Right lobe of liver (tissue), 6 donors: Measurements from ENCODE around the gene SEMA4G. TPM values are rescaled to one million over a fixed set of nuclear protein-coding genes. Genes with fewer than 3 reads are reported as not detected.

ENCODE experiments used
- ATAC-seq, 4 donors: fragments of 200-7000 bp; cut with Tn5 transposase; one replicate each; pipeline ENCODE4 v1.9.1; 2020; ENCODE audit warnings: mild to moderate bottlenecking in 4 of 4, moderate library complexity in 4 of 4
- DNase-seq, 3 donors: peaks; one replicate each; pipeline ENCODE4 v3.0.0-alpha.2; 2020
- H3K27ac ChIP-seq, 3 donors: fragments of 200-600 bp; one replicate each; pipeline ENCODE4 v1.8.0; 2022
- H3K27me3 ChIP-seq, 2 donors: fragments of 200-600 bp; one replicate each; pipeline ENCODE4 v1.8.0; 2022
- H3K36me3 ChIP-seq, 4 donors: fragments of 200-600 bp; sonication (generic) in 1 of 4; one replicate each; pipeline versions ENCODE4 v1.5.1 to v1.8.0; 2017 to 2022; ENCODE audit warnings: control low read depth in 1 of 4
- H3K4me1 ChIP-seq, 4 donors: fragments of 200-600 bp; sonication (generic) in 1 of 4; one replicate each; pipeline versions ENCODE4 v1.5.1 to v1.8.0; 2017 to 2022; ENCODE audit warnings: control low read depth in 1 of 4
- H3K4me3 ChIP-seq, 3 donors: fragments of 200-600 bp; one replicate each; pipeline ENCODE4 v1.8.0; 2022
- H3K9me3 ChIP-seq, 4 donors: fragments of 200-600 bp; sonication (generic) in 1 of 4; one replicate each; pipeline versions ENCODE4 v1.5.1 to v1.8.0; 2017 to 2022; ENCODE audit warnings: control low read depth in 1 of 4
- POLR2A ChIP-seq: fragments of 450-650 bp; IDR thresholded peaks from one replicate; pipeline ENCODE4 v1.6.1; 2017; ENCODE audit warnings: antibody characterized with exemption, mild to moderate bottlenecking
- WGBS: methylation state at CpG from one replicate; pipeline ENCODE4 v1.1.6; 2018; ENCODE audit warnings: low coverage, low lambda C conversion rate; ENCODE audit not compliant: insufficient coverage; ENCODE audit errors: missing lambda C conversion rate; 5-methylcytosine and 5-hydroxymethylcytosine counted together
- intact Hi-C, 2 donors: fragments of 100-400 bp; cut with DNase I; formaldehyde crosslinking; loops; one replicate each; pipeline versions ENCODE4 v1.11.2 to v1.14.1; 2022
- total RNA-seq, 6 experiments: library from RNA; depleted of rRNA in 2 of 6; stranded (reverse); fragments of >200 nt in 2 of 6; fragmentation: NEBNext Ultra II Directional in 3 of 6; extraction: Animal tissue kit (Norgen Biotek cat#: 25700) in 3 of 6; gene quantifications; one replicate each; pipeline versions ENCODE4 v1.1.0 to v1.2.4, GENCODE V29; 2016 to 2023
- TF ChIP-seq, protein P1 (sequence below), 4 donors: fragments of 200-600 bp in 3 of 4; fragments of 450-650 bp in 1 of 4; IDR thresholded peaks; one replicate each; pipeline versions ENCODE4 v1.5.1 to v1.8.0; 2016 to 2022; ENCODE audit warnings: antibody characterized with exemption in 4 of 4, mild to moderate bottlenecking in 2 of 4
- donor health status: DM: no; HTN: yes; CAD: no.
- donor health status: DM: no; HTN: no; CAD: no.
- donor health status: DM: no; HTN: no; CAD: no.
- donor health status: DM: no; HTN: yes; CAD: no.
- donor health status: DM: no; HTN: yes; CAD: no.

Gene SEMA4G
- total RNA-seq, 6 experiments from 2014 or later: 24.7 to 129 (median 38.4) TPM

DNA sequence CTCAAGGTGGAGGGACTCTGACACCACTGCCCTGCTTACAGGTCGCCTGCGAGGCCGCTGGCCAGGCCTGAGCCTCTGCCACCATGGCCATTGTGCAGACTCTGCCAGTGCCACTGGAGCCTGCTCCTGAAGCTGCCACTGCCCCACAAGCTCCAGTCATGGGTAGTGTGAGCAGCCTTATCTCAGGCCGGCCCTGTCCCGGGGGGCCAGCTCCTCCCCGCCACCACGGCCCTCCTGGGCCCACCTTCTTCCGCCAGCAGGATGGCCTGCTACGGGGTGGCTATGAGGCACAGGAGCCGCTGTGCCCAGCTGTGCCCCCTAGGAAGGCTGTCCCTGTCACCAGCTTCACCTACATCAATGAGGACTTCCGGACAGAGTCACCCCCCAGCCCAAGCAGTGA, 33.2 kb downstream of the SEMA4G start:
- ATAC-seq (no peak), DNase-seq (no peak)
- intact Hi-C loops: loop anchor here in 1 of 2 donors (10.0 kb wide), 1 partner anchor 338 kb away; no protein-coding TSS in a partner anchor
- WGBS: no CpG with 5 or more reads among the region's 11 CpGs
- Histone ChIP-seq H3K9me3 (no peaks in the 10 kb centered on the region), H3K36me3 (no peaks in the 10 kb centered on the region), H3K27ac (peak overlapping the region in 1 of 3 donors; percentile 77), H3K4me3 (no peak overlapping the region), H3K4me1 (peaks cover 0 to 12% (median 3%) of the 10 kb centered on the region in 4 donors), H3K27me3 (no peaks in the 10 kb centered on the region)
- TF ChIP-seq POLR2A: no peak
- TF ChIP-seq, protein P1, sequence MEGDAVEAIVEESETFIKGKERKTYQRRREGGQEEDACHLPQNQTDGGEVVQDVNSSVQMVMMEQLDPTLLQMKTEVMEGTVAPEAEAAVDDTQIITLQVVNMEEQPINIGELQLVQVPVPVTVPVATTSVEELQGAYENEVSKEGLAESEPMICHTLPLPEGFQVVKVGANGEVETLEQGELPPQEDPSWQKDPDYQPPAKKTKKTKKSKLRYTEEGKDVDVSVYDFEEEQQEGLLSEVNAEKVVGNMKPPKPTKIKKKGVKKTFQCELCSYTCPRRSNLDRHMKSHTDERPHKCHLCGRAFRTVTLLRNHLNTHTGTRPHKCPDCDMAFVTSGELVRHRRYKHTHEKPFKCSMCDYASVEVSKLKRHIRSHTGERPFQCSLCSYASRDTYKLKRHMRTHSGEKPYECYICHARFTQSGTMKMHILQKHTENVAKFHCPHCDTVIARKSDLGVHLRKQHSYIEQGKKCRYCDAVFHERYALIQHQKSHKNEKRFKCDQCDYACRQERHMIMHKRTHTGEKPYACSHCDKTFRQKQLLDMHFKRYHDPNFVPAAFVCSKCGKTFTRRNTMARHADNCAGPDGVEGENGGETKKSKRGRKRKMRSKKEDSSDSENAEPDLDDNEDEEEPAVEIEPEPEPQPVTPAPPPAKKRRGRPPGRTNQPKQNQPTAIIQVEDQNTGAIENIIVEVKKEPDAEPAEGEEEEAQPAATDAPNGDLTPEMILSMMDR (IDR thresholded peaks at IDR 0.05): no peak

DNA sequence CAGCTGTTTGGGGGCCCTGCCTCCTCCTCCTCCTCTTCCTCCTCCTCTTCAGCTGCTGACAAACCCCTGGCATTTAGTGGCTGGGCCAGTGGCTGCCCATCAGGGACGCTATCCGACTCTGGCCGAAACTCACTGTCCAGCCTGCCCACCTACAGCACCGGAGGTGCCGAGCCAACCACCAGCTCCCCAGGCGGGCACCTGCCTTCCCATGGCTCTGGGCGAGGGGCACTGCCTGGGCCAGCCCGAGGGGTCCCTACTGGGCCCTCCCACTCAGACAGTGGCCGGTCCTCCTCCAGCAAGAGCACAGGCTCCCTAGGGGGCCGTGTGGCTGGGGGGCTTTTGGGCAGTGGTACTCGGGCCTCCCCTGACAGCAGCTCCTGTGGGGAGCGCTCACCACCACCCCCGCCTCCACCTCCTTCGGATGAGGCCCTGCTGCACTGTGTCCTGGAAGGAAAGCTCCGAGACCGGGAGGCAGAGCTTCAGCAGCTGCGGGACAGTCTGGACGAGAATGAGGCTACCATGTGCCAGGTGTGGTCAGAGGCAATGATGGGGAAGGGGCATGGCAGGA, 34.4 kb downstream of the SEMA4G start:
- TF ChIP-seq, protein P1 (IDR thresholded peaks at IDR 0.05): no peak
- no peak for TF ChIP-seq POLR2A
- no peak for DNase-seq
- H3K4me1 ChIP-seq: peaks cover 0 to 2% (median under 1%) of the 10 kb centered on the region in 4 donors
- intact Hi-C loops: loop anchor here in 1 of 2 donors (10.0 kb wide), 1 partner anchor 339 kb away; no protein-coding TSS in a partner anchor
- no peak overlapping the region for H3K4me3 ChIP-seq
- no peaks in the 10 kb centered on the region for H3K27me3 ChIP-seq
- H3K27ac ChIP-seq: no peak overlapping the region
- 76% methylated on average over 4 of the region's 18 CpGs for WGBS
- ATAC-seq: no peak
- H3K9me3 ChIP-seq: no peaks in the 10 kb centered on the region
- no peaks in the 10 kb centered on the region for H3K36me3 ChIP-seq

GRCh38 chr10:101005361-101005760, 36.1 kb downstream of the SEMA4G start:
- no peaks in the 10 kb centered on the region for H3K9me3 ChIP-seq
- H3K36me3 ChIP-seq: no peaks in the 10 kb centered on the region
- intact Hi-C loops: loop anchor here in 1 of 2 donors (10.0 kb wide), 1 partner anchor 341 kb away; no protein-coding TSS in a partner anchor
- no peaks in the 10 kb centered on the region for H3K4me1 ChIP-seq
- no peak overlapping the region for H3K4me3 ChIP-seq
- WGBS: 90% methylated on average over 2 of the region's 23 CpGs
- ATAC-seq (no peak), DNase-seq (no peak)
- TF ChIP-seq, protein P1 (IDR thresholded peaks at IDR 0.05): no peak
- no peak for TF ChIP-seq POLR2A
- no peak overlapping the region for H3K27ac ChIP-seq
- H3K27me3 ChIP-seq: no peaks in the 10 kb centered on the region

GRCh38 chr10:101005869-101006567, 36.7 kb downstream of the SEMA4G start:
- Histone ChIP-seq H3K4me1 (no peaks in the 10 kb centered on the region), H3K4me3 (no peak overlapping the region), H3K9me3 (no peaks in the 10 kb centered on the region), H3K36me3 (no peaks in the 10 kb centered on the region), H3K27me3 (no peaks in the 10 kb centered on the region), H3K27ac (no peak overlapping the region)
- 89% methylated on average over 2 of the region's 4 CpGs for WGBS
- ATAC-seq: no peak
- no peak for DNase-seq
- intact Hi-C loops: loop anchor here in 1 of 2 donors (10.0 kb wide), 1 partner anchor 341 kb away; no protein-coding TSS in a partner anchor
- no peak for TF ChIP-seq POLR2A
- TF ChIP-seq, protein P1 (IDR thresholded peaks at IDR 0.05): no peak
